ENCODE results near the gene KRT222. TPM values are rescaled to one million over a fixed set of nuclear protein-coding genes. Genes with fewer than 3 reads are reported as not detected.
A peak's percentile ranks its signal among the peaks of the same experiment; 100 is the strongest.

Gene KRT222
- total RNA-seq, result 1 to 10 TPM; 1.2 to 3.2 (median 1.9) TPM
- long read RNA-seq, partial matches to known transcripts, result 0 of 3 reads
- long read RNA-seq, other reads (novel, unspliced or antisense), result 0 of 3 reads

DNA sequence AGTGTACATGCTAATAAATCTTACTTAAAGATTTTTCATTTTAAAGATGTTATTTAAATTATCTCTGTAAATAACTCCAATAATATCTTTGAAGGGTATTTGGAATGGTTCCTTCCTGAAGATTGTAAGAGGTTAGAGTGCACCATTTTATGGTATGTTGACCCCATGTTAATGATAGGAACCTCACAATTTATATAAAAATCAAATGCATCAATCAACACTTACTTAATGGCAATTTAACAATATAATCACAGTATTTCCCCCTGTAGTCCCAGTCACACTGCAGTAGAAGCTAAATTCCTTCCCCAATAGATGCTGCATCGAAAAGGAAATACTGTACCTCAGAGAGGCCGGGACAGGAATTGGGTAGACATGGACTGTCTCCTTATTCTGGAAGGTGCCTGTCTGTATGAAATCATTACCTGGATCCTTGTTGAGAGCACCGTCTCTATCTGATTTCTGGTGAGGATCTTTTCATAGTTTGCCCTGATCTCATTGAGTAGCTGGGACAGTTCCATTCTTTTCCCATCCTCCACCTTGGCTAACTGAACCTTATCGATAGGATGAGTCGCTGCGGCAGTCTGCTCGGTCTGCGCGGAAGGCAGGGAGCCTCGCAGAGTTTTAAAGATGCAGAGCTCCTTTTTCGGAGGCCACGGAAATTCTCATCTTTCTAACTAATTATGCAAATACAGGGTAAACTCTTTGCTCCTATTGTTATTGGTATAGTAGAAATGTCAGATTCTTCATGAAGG lies at the start of gene KRT222:
Gene KRT222, minus strand, starts transcription at position 596 of the 752 bp plus-strand sequence. Its CDS starts 78 bp downstream, at position 518.
- ATAC-seq, result peak; percentile 78 to 89 (median 82)
- Histone ChIP-seq H3K4me1 (peaks cover 0 to 18% (median 3%) of the 10 kb centered on the region in 4 donors), H3K4me3 (peak within 1 kb of the TSS; percentile 2 to 54 (median 43)), H3K36me3 (no peaks in the 10 kb centered on the region), H3K27me3 (no peaks in the 10 kb centered on the region), H3K9me3 (no peaks in the 10 kb centered on the region), H3K27ac (no peak within 1 kb of the TSS)
- intact Hi-C loops (cut with DNase I), result no loop called here
- WGBS (ENCODE audit: insufficient coverage, low coverage, low lambda C conversion rate, missing lambda C conversion rate), result 2% methylated on average over 12 of the region's 12 CpGs
- DNase-seq, result peak in 2 of 3 donors; percentile 43 to 57
- no peak for TF ChIP-seq POLR2A (IDR thresholded peaks at IDR 0.05)
- TF ChIP-seq, protein P1, sequence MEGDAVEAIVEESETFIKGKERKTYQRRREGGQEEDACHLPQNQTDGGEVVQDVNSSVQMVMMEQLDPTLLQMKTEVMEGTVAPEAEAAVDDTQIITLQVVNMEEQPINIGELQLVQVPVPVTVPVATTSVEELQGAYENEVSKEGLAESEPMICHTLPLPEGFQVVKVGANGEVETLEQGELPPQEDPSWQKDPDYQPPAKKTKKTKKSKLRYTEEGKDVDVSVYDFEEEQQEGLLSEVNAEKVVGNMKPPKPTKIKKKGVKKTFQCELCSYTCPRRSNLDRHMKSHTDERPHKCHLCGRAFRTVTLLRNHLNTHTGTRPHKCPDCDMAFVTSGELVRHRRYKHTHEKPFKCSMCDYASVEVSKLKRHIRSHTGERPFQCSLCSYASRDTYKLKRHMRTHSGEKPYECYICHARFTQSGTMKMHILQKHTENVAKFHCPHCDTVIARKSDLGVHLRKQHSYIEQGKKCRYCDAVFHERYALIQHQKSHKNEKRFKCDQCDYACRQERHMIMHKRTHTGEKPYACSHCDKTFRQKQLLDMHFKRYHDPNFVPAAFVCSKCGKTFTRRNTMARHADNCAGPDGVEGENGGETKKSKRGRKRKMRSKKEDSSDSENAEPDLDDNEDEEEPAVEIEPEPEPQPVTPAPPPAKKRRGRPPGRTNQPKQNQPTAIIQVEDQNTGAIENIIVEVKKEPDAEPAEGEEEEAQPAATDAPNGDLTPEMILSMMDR (IDR thresholded peaks at IDR 0.05), result no peak

DNA sequence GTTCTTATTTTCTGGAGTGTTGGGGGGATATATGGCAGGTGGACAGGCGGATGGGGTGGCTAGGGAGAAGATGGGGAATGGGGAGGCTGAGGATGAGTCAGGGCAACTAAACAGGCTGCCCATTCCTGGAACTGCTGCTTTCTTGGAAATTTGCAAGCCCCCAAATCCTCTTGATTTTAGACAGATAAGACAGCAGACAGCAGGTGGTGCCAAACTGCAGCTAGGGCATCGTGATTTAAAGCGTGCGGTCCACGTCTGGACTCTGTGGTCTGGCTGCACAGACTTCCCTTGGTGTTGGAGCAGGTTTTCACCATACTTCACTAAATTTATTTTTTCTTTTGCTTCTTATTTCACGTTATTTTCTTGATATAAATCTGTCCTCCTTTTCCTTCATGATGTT lies 49.5 kb upstream of the KRT222 start:
- no peaks in the 10 kb centered on the region for H3K4me1 ChIP-seq
- TF ChIP-seq POLR2A (IDR thresholded peaks at IDR 0.05), result no peak
- TF ChIP-seq, protein P1 (IDR thresholded peaks at IDR 0.05), result no peak
- H3K27ac ChIP-seq, result no peak overlapping the region
- WGBS (ENCODE audit: insufficient coverage, low coverage, low lambda C conversion rate, missing lambda C conversion rate), result 87% methylated on average over 6 of the region's 6 CpGs
- no peaks in the 10 kb centered on the region for H3K27me3 ChIP-seq
- H3K9me3 ChIP-seq, result no peaks in the 10 kb centered on the region
- no peak overlapping the region for H3K4me3 ChIP-seq
- ATAC-seq (no peak), DNase-seq (no peak)
- H3K36me3 ChIP-seq, result no peaks in the 10 kb centered on the region
- intact Hi-C loops (cut with DNase I), result no loop called here

DNA sequence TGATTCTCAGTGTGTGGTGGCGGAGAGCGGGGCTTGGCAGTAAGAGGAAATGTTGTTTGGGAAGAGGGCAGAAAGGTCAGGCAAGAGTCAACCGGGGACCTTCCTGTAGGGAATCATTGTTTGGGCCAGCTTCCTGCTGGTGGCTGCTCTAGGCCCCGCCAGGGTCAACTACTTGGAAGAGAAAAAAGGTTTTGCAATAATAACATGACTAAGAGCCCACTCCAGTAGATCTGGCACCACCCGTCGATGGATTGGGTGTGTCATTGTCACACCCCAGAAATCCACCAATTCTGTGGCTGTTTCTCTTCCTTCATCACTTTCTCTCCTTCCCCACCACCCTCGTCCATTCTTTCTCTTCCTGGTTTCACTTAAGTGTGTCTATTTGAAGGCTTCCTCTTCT lies 42.8 kb upstream of the KRT222 start:
- TF ChIP-seq, protein P1 (IDR thresholded peaks at IDR 0.05), result no peak
- no peak for TF ChIP-seq POLR2A (IDR thresholded peaks at IDR 0.05)
- Histone ChIP-seq H3K27me3 (no peaks in the 10 kb centered on the region), H3K9me3 (no peaks in the 10 kb centered on the region), H3K36me3 (no peaks in the 10 kb centered on the region), H3K4me1 (peaks cover 0 to 6% (median 0%) of the 10 kb centered on the region in 4 donors), H3K4me3 (no peak overlapping the region), H3K27ac (no peak overlapping the region)
- ATAC-seq, result peak; percentile 75 to 97 (median 82)
- peak in 1 of 3 donors; percentile 48 for DNase-seq
- 33% methylated on average over 7 of the region's 7 CpGs for WGBS (ENCODE audit: insufficient coverage, low coverage, low lambda C conversion rate, missing lambda C conversion rate)
- intact Hi-C loops (cut with DNase I), result no loop called here

DNA sequence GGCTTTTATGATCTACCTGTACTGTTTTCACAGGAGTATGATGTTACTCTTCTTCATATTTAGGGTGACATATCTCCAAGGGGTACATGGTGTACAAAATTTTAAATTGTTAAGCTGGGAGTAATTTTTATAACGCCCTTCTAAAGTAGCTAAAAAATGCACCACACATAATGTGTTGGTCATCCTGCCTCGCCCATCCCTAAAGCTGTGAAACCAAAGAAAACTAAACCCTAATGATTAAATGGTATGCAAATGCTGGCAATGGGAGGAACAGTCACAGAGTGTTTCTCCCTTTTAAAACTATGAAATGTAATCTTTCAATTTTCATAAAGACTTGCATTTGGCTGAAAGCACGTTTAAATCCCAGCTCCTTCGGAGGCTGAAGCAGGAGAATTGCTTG lies 40.6 kb upstream of the KRT222 start:
- Histone ChIP-seq H3K4me3 (no peak overlapping the region), H3K36me3 (no peaks in the 10 kb centered on the region), H3K9me3 (no peaks in the 10 kb centered on the region), H3K4me1 (peaks cover 0 to 6% (median 0%) of the 10 kb centered on the region in 4 donors), H3K27me3 (no peaks in the 10 kb centered on the region), H3K27ac (no peak overlapping the region)
- WGBS (ENCODE audit: insufficient coverage, low coverage, low lambda C conversion rate, missing lambda C conversion rate), result 76% methylated on average over 4 of the region's 4 CpGs
- TF ChIP-seq, protein P1 (IDR thresholded peaks at IDR 0.05), result no peak
- no peak for TF ChIP-seq POLR2A (IDR thresholded peaks at IDR 0.05)
- DNase-seq, result no peak
- no peak for ATAC-seq
- intact Hi-C loops (cut with DNase I), result no loop called here

Data from right lobe of liver (tissue), 6 donors.